Lower leg skin (tissue), 3 donors: ENCODE measurements around the gene CDC42EP5.

Experiments
- CTCF ChIP-seq, 3 donors: fragments of 450-650 bp; IDR thresholded peaks; one replicate each; pipeline ENCODE4 v1.5.1; 2016; ENCODE audit warnings: antibody characterized with exemption in 3 of 3, mild to moderate bottlenecking in 3 of 3, moderate library complexity in 2 of 3
- POLR2A ChIP-seq, 2 donors: fragments of 450-650 bp; IDR thresholded peaks; one replicate each; pipeline ENCODE4 v1.6.1; 2016 to 2017; ENCODE audit warnings: antibody characterized with exemption in 2 of 2, mild to moderate bottlenecking in 1 of 2, moderate library complexity in 1 of 2

GRCh38 chr19:54454781-54455675, 18.1 kb downstream of the CDC42EP5 start:
- no peak for TF ChIP-seq CTCF (IDR thresholded peaks at IDR 0.05)
- no peak for TF ChIP-seq POLR2A (IDR thresholded peaks at IDR 0.05)
